ENCODE measurements around the gene KCTD15.
"Not testable (repeated sequence)": the region's sequence is repeated elsewhere in the genome, so short reads cannot be mapped to it uniquely, and the experiment has no call there.

The KCTD15 gene

GRCh38 chr19:33815380-33816340, 19.0 kb downstream of the KCTD15 start:
- peak; percentile 42 for DNase-seq

DNA sequence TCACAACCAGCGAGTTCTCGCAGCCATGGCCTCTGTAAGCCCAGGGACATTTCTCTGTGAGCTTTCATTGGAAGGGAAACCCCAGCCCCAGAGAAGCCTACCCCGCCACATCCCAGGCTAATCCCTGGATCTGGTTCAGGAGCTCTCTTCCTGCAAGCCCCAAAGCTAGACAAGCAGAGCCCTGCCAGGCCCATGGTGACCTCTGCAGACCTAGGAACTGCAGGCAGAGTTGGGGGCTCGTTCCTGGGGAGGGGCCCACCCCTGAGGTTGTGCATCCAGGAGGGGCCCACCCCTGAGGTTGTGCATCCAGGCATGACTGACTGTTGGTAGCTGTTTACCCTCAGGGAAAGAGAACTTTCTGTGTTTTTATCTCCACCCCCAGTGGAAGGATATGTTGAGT, 21.7 kb downstream of the KCTD15 start:
- DNase-seq = no peak

GRCh38 chr19:33819078-33819477, 22.4 kb downstream of the KCTD15 start:
- not testable (repeated sequence) for DNase-seq

- DNase-seq = no peak
Measured at GRCh38 chr19:33819506-33819879, 22.8 kb downstream of the KCTD15 start.

DNA sequence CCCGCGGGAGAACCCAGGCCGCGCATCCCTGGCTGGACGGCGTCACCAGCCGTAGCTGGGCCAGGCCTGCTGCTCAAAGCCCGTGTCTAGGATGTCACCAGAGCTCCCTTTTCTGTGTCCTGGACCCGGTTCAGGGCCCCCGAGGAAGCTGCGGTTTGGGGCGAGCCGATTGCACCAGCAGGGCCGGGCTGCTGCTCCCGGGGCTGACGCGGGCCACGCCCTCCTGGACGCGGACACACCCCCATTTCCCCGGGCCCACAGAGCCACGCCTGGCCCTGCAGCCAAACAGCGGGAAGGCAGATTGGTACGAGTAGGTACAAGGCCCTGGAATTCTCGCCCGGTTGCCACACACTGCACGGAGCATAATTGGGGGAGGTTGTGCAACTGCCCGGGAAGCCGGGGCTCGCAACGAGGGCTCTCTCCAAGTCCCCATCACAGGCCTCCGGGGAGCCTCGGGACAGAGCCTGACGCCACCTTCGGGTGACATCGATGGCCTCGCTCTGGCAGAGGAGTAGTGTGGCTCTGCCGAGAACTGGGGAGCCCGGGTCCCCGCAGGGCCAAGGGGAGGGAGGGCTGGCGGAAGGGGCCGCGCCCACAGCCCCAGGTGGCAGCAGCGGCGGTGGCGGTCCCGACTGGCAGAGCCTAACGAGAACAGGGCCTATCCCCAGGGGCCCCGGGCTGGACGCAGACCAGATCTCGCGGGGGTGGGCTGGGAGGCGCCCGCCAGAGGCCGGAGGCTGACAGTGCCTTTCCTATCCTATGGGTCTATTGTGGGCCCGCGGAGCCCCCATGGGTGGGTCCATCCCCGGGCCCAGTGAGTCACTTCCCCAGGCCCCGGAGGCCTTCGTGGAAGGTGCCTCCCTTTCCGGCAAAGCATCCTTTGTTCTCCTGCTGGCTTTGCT, 23.5 kb downstream of the KCTD15 start:
- DNase-seq = peak; percentile 83

- DNase-seq = no peak
Measured at GRCh38 chr19:33821871-33822270, 25.2 kb downstream of the KCTD15 start.

GRCh38 chr19:33823341-33823740, 26.7 kb downstream of the KCTD15 start:
- DNase-seq = no peak

DNA sequence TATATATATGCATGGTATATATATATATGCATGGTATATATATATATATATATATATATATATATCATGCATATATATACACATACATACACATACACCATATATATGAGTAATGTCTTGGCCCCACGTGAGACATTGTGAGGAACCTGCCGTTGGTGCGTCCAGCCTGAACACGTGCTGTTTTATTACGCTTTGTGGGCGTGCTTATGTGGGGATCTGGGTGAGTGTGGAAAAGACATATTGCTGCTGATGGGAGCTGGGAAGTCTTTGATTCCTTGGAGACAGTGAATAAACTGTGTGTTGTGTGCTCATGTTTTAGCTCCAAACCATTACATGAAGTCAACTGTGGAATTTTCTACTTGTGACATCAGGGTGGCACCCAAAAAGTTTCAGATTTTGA, 28.9 kb downstream of the KCTD15 start:
- DNase-seq = no peak

DNA sequence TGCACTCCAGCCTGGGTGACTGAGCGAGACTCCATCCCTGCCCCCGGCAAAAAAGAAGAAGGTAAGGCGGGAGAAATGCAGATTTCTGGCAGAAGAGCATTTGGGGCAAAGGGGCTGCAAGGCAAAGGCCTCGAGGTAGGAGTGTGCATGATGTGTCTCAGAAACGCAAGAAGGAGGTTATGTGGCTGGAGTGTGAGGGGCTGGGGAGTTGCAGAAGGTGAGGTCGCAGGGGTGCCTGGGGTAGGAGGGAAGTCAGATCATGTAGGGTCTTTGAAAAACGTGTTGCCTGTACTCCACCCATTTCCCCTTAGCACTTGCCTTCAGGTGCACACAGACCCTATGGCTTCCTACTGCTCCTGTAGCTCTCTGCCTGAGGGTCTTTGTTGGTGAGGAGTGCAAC, 29.9 kb downstream of the KCTD15 start:
- no peak for DNase-seq

DNA sequence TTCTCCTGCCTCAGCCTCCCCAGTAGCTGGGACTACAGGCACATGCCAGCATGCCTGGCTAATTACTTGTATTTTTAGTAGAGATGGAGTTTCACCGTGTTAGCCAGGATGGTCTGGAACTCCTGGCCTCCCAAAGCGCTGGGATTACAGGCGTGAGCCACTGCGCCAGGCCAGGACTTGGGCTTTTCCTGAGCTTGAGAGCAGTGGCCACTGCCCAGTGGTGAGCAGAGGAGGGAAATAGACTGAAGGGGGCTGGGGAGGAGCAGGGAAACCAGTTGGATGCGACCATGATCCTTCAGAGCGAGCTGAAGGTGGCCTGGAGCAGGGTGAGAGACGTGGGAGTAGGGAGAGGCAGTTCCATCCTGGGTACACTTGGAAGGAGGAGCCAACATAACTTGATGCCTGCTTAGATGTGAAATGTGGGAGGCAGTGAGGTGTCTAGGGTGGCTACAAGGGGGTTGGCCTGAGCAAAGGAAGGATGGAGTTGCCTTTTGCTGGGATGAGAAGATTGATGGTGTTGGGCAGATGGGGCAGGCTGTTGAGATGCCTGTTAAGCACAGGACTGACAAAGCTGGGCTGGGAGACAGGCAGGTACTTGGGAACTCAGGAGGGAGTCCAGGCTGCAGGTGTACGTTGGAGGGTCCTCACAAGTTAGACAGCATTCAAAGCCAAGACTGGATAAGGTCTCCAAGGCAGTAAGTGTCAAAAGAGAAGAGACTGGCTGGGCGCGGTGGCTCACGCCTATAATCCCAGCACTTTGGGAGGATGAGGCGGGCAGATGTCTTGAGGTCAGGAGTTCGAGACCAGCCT, 31.8 kb downstream of the KCTD15 start:
- DNase-seq = no peak

DNA sequence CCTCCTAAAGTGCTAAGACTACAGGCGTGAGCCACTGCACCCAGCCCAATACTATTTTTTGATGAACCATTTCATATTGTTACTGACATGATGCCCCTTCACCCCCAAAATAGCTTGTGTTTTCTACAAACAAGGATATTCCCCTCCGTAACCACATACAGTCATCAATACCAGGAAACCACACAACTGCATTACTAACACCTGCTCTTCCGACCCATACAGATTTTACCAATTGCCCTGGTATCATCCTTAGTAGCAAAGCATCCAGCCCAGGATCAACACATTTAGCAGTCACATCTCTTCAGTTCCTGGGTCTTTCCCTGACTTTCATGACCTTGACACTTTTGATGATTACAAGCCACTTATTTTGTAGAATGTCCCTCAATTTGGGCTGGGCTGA, 33.6 kb downstream of the KCTD15 start:
- no peak for DNase-seq

DNA sequence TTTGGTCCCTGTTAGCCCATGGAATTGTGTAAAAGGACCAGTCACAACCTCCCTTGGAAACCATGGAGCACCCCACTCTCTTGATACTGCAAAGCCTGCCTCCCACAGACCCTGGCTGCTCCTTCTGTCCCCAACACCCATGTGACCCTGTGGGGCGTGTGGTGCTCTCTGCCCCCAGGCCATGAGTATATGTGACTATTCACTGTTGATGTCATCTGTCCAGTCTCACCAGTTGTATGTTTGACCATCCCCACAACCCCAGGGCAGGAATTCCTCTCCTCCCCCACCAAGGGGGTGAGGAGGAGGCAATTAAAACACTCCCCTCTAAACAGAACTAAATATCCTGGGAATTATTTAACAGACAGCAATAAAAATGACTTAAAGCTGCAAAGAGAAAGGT, 35.2 kb downstream of the KCTD15 start:
- DNase-seq = no peak

DNA sequence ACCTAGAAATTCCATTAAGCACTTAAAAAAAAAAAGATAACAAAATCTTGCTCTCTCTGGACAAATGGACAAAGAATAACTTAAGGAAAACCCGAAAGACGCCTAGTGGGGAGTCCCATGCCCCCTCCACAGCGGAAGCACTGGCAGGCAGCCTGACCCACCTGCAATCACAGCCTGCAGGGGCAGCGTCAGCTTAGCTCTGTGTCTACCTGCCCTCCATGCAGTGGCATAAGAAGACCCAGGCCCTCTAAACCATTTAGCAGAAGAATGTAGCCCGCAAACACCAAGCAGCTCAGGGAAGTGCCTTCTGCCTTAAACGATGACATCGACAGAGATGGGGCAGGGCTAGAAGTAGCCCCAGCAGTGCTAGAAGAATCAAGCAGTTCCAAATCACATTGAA, 36.0 kb downstream of the KCTD15 start:
- no peak for DNase-seq

DNA sequence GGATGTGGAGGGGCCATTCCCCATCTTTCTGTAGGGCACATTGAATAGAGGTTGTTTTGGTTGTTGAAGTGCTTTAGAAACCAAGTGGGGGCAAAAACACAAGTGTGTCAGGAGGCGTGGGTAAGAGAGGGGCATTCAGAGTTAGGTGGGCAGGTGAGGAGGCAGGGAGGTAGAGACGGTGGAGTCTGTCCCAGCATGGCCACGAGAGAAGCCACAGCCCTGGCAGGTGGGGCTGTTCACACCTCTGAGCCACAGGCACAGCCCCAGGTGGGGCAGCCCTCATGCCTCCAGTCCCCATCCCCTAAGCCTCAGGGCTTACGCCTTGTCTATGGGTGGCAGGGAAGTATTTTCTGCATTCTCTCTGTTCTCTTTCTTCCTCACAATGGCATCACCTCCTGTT, 43.7 kb downstream of the KCTD15 start:
- no peak for DNase-seq

DNA sequence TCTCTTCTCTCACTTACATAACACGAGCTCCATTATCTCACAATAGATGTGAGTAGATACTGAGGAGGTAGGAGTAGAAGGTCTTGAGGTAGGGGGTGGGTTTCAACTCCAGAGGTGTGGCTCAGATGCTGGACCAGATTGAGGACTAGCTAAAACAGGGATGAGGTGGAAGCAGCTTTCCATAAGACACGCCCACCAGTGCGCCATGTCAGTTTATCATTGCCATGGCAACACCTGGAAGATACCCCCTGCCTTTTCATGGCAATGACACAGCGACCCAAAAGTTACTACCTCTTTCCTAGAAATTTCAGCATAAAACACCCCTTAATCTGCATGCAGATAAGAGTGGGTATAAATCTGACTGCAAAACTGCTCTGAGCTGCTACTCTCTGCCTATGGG, 44.1 kb downstream of the KCTD15 start:
- no peak for DNase-seq

- DNase-seq = no peak
Measured at GRCh38 chr19:33841685-33842084, 45.0 kb downstream of the KCTD15 start.

DNA sequence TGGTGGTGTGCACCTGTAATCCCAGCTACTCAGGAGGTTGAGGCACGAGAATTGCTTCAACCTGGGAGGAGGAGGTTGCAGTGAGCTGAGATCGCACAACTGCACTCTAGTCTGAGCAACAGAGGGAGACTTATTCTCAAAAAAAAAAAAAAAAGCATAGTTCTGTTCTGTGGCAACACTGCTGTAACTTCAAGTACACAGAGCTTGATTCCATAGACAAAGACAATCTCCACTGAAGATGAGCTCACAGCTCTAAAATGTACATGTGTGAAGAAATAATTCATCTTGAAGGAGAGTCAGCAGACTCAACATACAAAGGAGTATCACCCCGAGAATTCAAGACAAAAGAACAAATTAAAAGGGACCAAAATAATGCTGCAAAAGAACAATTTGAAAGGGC, 47.8 kb downstream of the KCTD15 start:
- DNase-seq = no peak

GRCh38 chr19:33845498-33845897, 48.8 kb downstream of the KCTD15 start:
- no peak for DNase-seq

- DNase-seq = no peak
Measured at GRCh38 chr19:33849551-33850147, 53.0 kb downstream of the KCTD15 start.

DNA sequence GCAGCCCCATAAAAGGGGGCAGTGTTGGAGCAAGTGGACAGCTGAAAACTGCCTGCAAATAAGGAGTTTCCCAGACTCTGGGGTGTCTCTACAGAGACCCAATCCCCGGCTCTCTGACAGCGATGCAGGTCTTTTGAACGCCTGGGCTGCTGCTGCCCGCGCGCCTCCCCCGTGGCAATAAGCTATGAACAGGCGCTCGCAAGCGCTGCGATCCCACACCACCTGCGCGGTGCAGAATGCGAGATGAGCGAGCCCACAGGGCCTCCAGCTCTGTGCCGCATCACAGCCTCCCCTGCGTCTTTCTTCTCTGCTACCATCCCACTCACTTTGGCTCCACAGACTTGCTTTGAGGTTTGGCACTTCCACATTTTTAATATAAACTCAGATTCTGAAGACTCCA, 62.3 kb downstream of the KCTD15 start:
- no peak for DNase-seq

DNA sequence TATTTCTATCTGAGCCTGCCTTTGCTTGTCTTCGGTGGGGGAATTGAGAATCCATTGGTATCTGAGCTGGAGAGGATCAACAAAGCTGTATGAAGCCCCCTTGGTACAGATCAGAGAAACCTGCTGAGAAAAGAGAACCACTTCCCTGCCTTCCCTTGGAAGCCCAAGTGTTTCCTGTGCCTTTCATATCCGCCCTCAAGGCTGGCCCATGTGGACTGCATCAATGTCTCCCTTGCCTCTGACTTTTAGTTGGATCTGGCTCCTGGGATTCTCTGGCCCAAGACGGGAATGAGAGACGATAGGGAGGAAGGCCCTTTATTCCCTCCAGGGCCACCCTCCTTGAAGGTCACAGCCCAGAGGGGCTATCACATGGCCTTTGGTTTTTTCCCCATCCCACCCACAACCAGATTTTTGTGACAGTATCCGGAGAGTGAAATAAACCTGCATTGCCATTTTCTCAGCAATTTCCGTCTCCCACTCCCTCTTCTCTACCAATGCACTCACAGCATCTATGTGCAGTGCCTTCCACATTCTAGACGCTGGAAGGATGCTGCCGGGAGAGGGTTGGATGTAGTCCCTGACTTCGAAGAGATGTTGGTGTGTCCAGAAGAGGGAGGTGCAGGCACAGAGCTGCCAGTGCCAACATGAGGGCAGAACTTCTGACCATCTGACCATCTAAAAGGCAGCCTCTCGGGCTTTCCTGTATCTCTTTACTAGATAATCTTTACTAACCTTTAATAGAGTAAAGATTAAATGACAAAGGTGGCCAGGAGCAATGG, 63.8 kb downstream of the KCTD15 start:
- no peak for DNase-seq

All from fibroblast of skin of scalp (primary cell).